Keratinocyte (primary cell): Measurements from ENCODE around the gene CEP131.

Experiments used
- CTCF ChIP-seq, 3 experiments: IDR thresholded peaks in 1 of 3; conservative IDR thresholded peaks in 1 of 3; optimal IDR thresholded peaks in 1 of 3; 2 replicates in 2 of 3; 3 replicates in 1 of 3; pipeline versions ENCODE3 to v1.5.1; 2011; ENCODE audit warnings: low read length in 3 of 3, mild to moderate bottlenecking in 3 of 3, moderate library complexity in 2 of 3, control low read depth in 1 of 3, inconsistent platforms in 1 of 3; ENCODE audit not compliant: insufficient read depth in 2 of 3; ENCODE audit errors: extremely low read depth in 1 of 3
- EZH2 ChIP-seq: IDR thresholded peaks from one replicate; pipeline ENCODE4 v1.6.1; 2012; ENCODE audit warnings: inconsistent platforms, mild to moderate bottlenecking, low read length, moderate library complexity

- TF ChIP-seq CTCF (optimal IDR thresholded peaks at IDR 0.05 in 1 of 3, IDR thresholded peaks at IDR 0.05 in 1 of 3, conservative IDR thresholded peaks at IDR 0.05 in 1 of 3; ENCODE audit: extremely low read depth in 1 of 3, insufficient read depth in 2 of 3, low read length in 3 of 3) (no peak), EZH2 (no peak)
Measured at GRCh38 chr17:81187586-81188490, 34.9 kb downstream of the CEP131 start.
